Nephron progenitor cell (in vitro differentiated cells): ENCODE data around the gene ITPR1.

Source experiments
- DNase-seq: peaks from one replicate; pipeline ENCODE4 v3.0.0; 2021
- H3K27ac Mint-ChIP-seq: 2 replicates; pipeline ENCODE4 v1.8.0; 2021; ENCODE audit warnings: mild to moderate bottlenecking, moderate library complexity, mixed read lengths
- H3K27me3 Mint-ChIP-seq: 2 replicates; pipeline ENCODE4 v1.8.0; 2021; ENCODE audit warnings: mild to moderate bottlenecking, low read depth, mixed read lengths; ENCODE audit not compliant: poor library complexity
- H3K36me3 Mint-ChIP-seq: 2 replicates; pipeline ENCODE4 v1.8.0; 2021; ENCODE audit warnings: low read depth, mixed read lengths
- H3K4me1 Mint-ChIP-seq: 2 replicates; pipeline ENCODE4 v1.8.0; 2021; ENCODE audit warnings: mixed read lengths
- H3K4me3 Mint-ChIP-seq: 2 replicates; pipeline ENCODE4 v1.8.0; 2021; ENCODE audit warnings: mild to moderate bottlenecking, moderate library complexity, mixed read lengths
- H3K9me3 Mint-ChIP-seq: 2 replicates; pipeline ENCODE4 v1.8.0; 2021; ENCODE audit warnings: mild to moderate bottlenecking, moderate library complexity, mixed read lengths
- CTCF ChIP-seq: fragments of 200-600 bp; sonication (generic); IDR thresholded peaks from 2 replicates; pipeline ENCODE4 v1.5.0; 2021; ENCODE audit warnings: antibody characterized with exemption

The ITPR1 gene

GRCh38 chr3:4732925-4733324 is 239.8 kb downstream of the ITPR1 start:
- TF ChIP-seq CTCF = no peak
- H3K4me3 Mint-ChIP-seq = peak overlapping the region; percentile 46
- H3K9me3 Mint-ChIP-seq = no peaks in the 10 kb centered on the region
- peak overlapping the region; percentile 32 for H3K27ac Mint-ChIP-seq
- peaks cover 56% of the 10 kb centered on the region for H3K4me1 Mint-ChIP-seq
- no peaks in the 10 kb centered on the region for H3K27me3 Mint-ChIP-seq
- peaks cover 67% of the 10 kb centered on the region for H3K36me3 Mint-ChIP-seq
- peak; percentile 41 for DNase-seq

GRCh38 chr3:4734454-4734853 is 241.3 kb downstream of the ITPR1 start:
- Mint-ChIP-seq H3K36me3 (peaks cover 79% of the 10 kb centered on the region), H3K4me3 (no peak overlapping the region), H3K9me3 (no peaks in the 10 kb centered on the region), H3K4me1 (peaks cover 46% of the 10 kb centered on the region), H3K27ac (no peak overlapping the region), H3K27me3 (no peaks in the 10 kb centered on the region)
- no peak for TF ChIP-seq CTCF
- DNase-seq = no peak

- DNase-seq = no peak
- Mint-ChIP-seq H3K4me1 (peaks cover 38% of the 10 kb centered on the region), H3K36me3 (peaks cover 84% of the 10 kb centered on the region), H3K4me3 (no peak overlapping the region), H3K27ac (no peak overlapping the region), H3K27me3 (no peaks in the 10 kb centered on the region), H3K9me3 (no peaks in the 10 kb centered on the region)
- TF ChIP-seq CTCF = no peak
These were observed 242.1 kb downstream of the ITPR1 start for GRCh38 chr3:4735243-4735642.

GRCh38 chr3:4736284-4736861 is 243.2 kb downstream of the ITPR1 start:
- H3K36me3 Mint-ChIP-seq = peaks cover 84% of the 10 kb centered on the region
- no peaks in the 10 kb centered on the region for H3K27me3 Mint-ChIP-seq

GRCh38 chr3:4738737-4739274 is 245.7 kb downstream of the ITPR1 start:
- no peak overlapping the region for H3K4me3 Mint-ChIP-seq

More at GRCh38 chr3:4736284-4736861, 243.2 kb downstream of the ITPR1 start:
- TF ChIP-seq CTCF = no peak
- DNase-seq = no peak
- Mint-ChIP-seq H3K4me1 (peaks cover 32% of the 10 kb centered on the region), H3K4me3 (no peak overlapping the region), H3K9me3 (no peaks in the 10 kb centered on the region), H3K27ac (no peak overlapping the region)

More at GRCh38 chr3:4738737-4739274, 245.7 kb downstream of the ITPR1 start:
- TF ChIP-seq CTCF = no peak
- peaks cover 23% of the 10 kb centered on the region for H3K4me1 Mint-ChIP-seq
- peaks cover 87% of the 10 kb centered on the region for H3K36me3 Mint-ChIP-seq
- H3K27me3 Mint-ChIP-seq = no peaks in the 10 kb centered on the region
- peak overlapping the region; percentile 93 for H3K27ac Mint-ChIP-seq
- DNase-seq = no peak
- no peaks in the 10 kb centered on the region for H3K9me3 Mint-ChIP-seq
